Activated T-helper 9 cell treated with anti-CD3 and anti-CD28 coated beads, Interleukin-2, amount 50 U/mL, for 16 hours (primary cell): ENCODE measurements around the gene HS6ST3.
"Not testable (repeated sequence)": the region's sequence is repeated elsewhere in the genome, so short reads cannot be mapped to it uniquely, and the experiment has no call there.

Experiments
- DNase-seq: peaks from one replicate; pipeline ENCODE4 v3.0.0-alpha.2; 2020; ENCODE audit warnings: low read depth

Gene HS6ST3

DNA sequence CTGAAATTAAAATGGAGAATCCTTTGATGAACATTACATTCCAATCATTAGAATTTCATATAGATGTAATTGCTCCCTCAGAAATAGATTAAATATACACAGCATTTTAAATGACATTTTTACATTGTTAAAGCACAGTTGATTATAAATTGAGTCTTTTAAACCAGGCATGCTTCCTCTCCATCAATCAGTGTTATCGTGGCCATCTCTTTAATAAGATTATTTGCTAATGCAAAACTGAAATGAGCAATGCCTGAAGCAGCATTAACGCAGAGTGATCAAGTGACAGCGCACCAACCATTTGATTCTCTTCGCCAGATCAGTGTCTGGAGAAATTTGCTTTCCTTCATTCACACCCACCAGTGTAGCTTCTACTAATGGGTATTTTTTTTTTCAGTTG, 644.6 kb downstream of the HS6ST3 start:
- DNase-seq = no peak

DNA sequence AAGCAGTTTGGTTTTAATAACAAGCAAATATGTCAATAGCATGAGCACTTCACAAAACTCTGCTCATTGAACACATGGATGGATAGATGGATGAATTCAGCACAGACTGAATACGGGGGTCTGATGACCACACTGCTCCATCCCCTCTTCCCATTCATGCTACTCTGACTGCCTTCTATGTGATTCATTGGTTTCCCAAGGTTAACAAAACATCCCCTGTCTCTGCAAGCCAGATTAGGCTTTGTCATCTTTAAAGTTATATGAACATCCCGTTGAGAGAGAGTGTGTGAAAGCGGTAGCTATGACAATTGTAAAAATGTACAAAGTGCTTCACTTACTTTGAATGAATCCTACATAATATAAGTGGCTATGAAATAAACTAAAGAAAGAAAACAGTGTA, 651.9 kb downstream of the HS6ST3 start:
- DNase-seq = no peak

DNA sequence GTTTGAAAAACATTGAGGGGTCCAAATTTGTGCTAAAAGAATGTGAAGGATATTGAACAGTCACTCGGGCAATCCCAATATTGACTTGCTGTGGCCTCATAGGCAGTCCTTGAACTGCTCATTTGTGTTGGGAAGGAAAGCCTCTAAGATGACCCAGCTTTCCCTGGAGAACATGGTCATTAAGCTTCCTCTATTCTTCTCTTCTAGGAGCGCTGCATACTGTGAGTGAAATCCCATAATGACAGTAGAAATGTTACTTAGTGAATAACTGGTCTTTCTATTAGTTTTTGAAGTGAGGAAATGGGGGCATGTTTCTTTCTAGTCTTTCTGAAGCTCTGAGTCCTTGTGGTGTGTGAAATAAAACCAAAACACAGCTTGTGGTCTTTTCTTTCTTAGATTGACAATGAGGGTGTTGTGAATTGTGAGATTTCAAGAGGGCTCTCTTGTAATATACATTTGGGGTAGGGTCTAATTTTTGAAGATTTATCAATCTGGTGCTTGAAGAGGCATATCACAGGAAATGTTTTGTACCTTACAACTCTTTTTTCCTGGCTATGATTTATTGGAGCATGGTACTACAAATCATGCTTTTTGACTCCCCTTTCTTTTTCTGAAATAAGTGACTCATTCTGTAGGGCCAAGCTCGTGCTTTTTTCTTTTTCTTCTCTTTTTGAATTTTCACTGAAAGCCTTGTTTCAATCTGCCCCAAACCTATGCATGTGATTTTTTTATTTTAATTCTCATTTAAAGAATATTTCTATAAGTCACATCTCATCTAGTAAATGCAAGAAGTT, 653.6 kb downstream of the HS6ST3 start:
- no peak for DNase-seq

DNA sequence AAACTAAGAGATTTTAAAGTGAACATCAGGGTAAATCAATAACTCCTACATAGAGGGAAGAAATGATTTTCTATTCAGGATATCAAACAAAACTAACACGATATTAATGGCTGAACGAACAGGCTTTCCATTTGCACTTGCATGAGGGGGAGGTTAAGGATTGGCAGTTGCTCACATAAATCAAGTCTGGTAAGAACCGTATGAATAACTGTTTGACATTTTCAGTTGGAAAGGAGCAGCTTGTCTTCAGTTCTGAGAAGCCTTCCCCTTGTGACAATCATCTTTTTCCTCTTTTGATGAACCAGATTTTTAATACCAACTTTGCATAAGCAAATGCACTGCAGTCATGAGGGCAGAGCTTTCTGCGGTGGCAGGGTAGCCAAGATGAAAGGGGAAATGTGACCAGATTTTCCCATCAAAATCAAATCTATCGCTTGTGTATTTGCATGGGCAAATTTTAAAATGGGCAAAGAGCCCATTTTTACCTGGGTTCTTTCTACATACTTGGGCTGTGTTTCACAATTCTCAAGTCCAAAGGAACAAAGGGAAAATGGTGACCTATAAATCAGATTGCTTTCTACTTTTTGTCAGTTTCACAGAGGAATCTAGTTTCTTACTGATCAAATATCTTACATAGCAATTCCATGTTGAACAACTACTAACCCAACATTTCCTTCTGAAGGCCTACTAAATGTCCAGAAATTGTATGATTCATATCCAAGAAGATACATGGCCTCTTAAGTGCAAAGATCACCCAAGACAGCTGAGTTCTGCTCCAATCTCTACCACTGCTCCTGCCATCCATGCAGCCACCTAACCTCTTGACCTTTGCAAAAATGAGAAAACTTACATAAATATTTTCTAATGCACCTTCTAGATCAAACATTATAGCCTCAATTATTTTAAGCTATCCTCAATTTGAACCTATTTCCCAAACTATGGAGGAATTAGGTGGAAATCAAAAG, 654.7 kb downstream of the HS6ST3 start:
- DNase-seq = no peak

DNA sequence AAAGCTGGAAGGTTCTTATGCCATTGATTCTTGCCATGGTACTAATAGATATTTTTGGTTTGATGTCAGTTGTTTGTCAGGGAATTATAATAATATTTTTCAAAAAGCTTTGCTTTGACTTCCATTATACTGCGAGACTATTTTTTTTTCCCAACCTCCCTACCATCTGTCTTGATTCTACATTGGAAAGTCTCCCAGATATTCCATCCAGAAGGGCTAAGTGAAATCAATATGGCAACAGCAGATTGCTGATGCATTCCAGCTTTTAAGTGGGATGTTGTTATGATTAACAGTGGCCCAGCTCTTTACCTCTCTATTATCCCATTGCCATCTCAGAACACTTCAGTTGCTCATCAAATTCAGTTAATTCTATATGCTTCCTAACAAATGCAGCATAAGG, 657.0 kb downstream of the HS6ST3 start:
- no peak for DNase-seq

DNA sequence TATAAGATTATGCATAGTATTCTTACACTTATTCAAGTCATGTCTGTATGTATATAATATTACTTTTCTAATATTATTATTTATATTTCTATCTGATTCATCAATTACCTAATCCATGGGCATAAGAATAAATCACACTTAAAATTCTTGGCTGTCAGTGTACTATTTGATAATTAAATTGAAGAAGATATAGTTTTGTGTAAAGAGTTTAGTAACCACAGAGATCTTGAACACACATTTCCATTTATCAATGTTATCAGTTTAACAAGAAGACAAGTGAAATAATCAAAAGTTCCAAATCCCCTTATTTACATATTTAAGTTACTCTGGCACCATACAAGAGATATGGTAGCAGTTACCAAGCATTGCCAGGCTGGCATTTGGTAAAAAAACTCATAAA, 659.9 kb downstream of the HS6ST3 start:
- DNase-seq = no peak

DNA sequence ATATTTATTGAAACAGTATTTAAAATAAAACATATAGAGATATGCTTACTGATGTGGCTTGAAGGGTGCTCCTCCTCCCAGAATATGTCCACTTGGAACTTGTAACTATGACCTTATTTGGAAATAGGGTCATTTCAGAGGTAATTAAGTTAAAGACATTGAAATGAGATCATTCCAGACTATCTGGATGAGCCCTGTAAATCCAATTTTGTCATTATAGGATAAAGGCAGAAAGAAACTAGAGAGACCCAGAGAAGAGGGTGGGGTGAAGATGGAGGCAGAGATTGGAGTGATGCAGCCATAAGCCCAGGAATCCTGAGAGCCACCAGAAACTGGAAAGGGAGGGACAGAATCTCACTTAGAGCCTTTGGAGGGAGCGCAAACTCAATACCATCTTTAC, 661.2 kb downstream of the HS6ST3 start:
- no peak for DNase-seq

DNA sequence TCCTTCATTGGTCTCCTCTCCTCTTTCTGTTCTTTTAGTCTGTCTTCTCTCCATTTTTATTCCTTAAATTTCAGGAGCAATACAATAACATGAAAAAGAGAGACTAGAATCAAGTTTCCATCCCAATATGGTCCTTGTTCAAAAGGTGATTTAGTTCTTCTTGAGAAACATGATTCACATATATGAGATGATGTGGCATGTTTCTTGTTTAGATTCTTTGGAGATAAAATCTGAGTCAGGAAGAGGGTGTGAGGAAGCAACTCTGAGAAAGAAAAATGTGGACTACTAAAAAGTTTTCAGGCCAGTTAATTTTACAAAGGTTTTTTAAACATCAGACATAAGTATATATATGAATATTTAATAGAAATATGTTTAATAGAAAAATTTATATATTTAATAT, 673.0 kb downstream of the HS6ST3 start:
- DNase-seq = no peak

DNA sequence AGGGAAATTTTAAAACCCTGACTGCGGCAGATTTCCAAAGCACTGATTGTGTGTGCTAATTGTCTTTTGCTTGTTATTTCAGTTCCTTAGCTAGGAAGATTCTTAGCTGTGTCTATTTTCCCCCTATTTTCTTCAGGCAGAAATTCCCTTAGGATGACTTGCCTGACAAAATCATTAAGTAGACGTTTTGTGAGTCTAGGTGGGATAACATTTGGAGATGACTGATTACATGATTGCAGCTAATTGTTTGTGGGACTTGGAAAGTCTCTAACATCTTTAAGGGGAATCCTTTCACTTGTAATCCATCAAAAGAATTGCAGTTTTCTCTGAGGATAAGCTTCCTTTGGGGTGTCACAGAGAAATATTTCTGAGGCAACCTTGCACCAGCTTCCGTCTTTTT, 676.4 kb downstream of the HS6ST3 start:
- DNase-seq = no peak

DNA sequence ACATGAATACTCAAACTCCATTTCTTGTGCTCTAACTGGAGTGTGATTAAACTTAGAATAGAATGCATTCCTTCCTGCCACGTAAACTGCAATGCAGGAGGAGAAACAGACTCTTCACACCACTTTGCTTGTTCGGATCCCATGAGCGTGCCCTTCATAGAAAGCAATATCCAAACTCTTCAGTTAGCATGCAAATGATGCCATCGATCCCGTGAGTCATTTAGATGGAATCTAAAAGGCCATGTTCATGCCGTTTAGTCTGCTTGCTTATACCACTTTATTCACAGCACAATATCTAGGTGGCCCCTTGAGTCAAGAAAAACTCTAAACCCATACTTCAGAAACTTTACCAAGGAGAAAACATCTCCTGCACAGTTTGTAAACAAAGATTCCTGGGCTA, 678.6 kb downstream of the HS6ST3 start:
- DNase-seq = no peak

DNA sequence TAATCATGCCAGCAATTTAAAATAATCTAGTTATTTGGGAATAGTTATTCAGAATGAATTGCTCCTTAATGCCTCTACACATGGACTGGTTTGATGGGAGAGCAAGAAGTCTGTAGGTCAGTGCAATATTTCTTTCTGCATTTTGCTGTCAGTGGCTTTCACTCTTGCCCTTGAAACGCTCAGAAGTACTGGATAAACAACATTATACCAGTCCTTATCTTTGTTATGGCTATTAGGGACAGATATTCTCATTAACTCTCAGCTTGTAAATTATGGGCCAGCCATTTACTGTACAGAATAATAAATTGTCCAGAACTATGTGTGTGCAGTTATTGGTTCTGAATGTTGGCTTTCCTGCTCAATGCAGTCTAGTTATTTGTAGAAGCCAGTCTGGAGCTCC, 680.0 kb downstream of the HS6ST3 start:
- no peak for DNase-seq

DNA sequence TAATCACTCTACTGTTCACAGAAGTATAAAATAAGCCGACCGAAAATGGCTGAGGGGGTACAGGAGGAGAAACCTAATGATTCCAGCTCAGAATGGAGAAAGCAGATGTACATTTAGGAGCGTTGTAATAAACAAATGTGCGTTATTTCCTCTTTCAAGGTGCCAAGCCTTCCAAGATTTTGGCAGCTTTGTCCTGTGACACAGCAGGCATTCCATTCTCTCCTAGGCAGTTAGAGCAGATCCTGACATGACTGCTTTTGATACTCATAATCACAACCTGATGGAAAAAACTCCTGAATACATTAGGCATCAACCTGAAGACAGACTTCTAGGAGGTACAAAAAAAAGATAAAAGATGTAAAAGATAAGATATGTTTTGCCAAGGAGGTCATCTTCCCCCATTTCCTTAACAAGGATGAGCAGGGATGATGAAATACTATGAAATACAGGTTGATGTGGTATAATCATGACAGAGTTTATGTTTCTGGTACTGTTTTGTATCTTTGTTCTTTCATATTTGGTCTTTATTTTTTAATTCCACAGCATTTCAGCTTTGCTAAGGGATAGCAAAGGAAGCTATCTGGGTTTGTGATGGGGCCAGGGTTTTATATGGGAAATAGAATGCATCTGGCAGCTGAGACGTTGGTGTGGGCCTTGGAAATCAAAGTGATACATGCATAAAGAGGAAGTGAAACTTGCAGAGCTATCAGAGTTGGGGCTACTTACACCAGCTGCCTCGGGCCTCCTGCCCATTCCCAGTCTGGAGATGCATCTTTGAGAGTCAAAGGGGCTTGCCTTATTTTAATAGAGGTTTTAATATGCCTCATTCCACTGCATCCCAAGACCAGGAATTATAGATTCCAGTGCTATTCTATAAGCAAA, 681.8 kb downstream of the HS6ST3 start:
- DNase-seq = no peak

DNA sequence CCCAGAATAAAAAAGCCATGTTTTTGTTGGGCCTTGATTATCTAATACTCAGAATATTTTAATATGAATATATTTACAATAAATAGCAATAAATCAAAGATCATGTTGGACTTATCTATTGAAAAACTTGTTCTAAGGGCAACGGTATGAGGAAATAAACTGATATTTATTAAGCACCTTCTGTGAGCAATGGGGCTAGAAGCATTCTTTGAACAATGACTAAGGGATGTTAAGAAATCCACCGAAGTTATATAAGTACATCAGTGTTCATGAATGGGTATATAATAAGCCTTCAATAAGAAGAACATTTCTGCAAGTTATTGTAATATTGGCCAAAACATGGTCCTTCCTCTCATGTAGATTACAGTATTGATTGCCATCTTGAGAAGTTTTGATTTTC, 682.5 kb downstream of the HS6ST3 start:
- no peak for DNase-seq

DNA sequence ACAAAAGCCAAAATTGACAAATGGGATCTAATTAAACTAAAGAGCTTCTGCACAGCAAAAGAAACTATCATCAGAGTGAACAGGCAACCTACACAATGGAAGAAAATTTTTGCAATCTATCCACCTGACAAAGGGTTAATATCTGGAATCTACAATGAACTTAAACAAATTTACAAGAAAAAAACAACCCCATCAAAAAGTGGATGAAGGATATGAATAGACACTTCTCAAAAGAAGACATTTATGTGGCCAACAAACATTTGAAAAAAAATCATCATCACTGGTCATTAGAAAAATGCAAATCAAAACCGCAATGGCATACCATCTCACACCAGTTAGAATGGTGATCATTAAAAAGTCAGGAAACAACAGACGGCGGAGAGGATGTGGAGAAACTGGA, 688.4 kb downstream of the HS6ST3 start:
- not testable (repeated sequence) for DNase-seq

DNA sequence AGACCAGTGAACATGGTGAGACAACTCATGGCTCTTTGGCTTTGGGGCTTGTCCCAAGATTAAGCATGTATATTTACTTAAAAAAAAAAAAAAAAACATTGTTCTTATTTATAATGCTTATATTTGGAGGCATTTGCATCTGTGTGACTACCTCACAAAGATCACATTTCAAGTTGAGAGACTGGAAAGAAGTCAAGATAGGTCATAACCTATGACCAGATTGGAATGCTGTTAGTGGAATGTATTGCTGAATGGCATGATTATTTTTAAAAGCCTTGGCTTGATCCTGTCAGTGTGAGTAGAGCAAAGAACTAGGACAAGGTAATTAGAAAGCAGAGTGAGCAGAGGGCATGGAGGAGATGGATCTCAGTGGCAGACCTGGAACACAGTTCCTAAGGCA, 689.8 kb downstream of the HS6ST3 start:
- DNase-seq = no peak

DNA sequence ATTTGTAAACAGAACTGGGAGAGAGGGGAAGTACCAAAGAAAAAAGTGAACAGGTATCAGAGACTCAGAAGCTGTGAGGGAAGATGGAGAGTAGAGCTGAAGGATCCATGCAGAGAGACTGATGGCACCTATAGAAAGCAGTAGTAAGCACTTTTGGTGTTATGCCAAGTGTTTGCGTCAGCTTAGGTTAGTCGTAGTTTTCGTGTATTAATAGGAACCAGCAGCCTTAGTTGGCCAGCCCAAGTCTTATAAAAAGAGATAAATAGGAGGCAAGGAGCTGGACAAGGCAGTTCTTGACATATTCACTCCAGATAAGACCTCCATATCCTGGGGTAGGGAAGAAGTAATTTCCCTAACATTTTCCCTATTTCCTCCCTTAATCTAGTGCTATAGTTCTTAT, 690.2 kb downstream of the HS6ST3 start:
- DNase-seq = no peak

DNA sequence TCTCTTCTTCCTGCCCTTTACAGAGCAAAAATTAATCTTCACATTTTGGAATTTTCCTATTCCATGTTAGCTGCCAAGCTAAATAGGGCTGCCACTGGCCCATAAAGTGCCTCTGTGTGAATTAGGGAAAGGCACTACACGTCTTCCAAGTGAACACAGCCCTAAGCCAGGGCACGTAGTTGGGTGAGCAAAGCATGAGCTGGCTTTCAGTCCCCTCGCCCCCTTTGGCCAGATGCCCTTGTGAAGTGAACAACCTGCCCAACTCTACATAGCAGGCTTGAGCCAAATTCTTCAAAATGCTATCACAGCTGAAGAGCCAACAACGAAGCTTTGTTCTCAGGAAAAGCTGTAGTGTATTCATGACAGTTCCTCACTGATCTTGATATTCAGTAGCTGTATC, 691.2 kb downstream of the HS6ST3 start:
- DNase-seq = no peak

DNA sequence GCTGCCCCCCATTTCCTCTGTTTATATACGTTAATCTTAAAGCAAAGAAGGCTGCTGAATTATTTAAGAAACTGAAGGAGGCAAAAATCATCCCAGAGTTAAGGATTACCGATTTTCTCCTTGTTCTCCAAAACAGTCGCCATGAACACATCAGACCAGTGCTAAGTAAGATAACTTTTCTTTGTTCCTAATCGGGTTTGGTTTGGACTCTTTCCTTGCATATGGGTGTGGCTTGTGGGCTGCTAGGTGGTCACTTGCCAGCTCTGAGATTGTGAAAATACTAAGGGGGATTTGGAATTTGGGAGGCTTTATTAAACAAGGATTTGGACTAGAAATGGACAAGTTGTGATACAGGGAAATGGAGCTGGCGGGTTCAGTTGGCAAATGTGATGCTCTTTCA, 692.3 kb downstream of the HS6ST3 start:
- DNase-seq = no peak

DNA sequence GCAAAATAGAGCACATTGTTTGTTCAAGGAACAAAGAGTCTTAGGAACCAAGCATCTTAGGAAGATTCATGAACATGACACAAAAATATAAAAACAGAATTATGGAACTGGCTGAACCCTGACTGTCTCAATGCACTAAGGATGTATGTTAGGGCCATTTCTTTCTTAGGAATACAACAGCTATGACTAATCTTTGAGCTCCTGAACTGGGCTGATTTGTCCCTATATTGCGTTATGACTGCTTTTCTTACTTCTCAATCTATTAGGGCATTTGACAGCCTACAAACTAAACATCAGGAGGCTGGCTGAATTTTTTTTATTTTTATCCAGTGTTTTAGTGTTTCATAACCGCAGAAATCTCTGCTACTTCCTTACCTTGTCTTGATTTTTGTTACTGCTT, 693.1 kb downstream of the HS6ST3 start:
- no peak for DNase-seq

DNA sequence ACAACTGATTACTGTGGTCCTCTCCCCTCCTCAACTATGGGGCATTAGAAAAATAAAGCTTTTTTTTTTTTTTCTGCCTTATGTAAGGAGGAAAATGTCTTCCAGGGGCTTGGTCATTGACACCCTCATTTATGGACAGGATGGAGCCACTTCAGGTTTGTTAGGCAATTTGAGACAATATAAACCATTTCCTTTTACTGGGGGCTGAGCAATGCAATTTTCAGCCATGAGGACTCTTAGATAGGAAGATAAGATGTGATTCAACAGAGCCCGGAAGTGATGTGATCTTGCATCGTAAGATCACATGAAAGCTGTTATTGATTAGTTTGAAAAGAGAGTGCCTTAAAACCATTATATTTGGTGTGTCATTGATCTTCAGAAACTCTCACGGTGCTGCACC, 693.6 kb downstream of the HS6ST3 start:
- no peak for DNase-seq

DNA sequence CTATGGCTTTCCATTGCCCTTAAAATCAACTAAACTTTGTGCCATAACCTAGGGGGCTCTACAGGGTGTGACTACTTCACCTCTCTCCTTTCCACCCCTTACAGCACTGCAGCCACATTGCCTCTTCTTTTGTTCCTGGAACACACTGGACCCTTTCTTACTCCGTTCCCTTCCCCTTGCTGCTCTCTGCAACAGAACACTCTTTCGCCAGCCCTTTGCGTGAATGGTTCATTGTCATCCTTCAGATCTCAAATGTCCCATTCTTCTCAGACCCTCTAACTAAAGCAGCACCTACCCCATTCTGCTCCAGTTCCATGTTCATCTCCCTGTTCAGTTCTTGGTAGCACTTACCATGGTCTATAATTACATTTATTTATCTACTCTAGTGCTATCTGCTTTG, 696.1 kb downstream of the HS6ST3 start:
- no peak for DNase-seq

DNA sequence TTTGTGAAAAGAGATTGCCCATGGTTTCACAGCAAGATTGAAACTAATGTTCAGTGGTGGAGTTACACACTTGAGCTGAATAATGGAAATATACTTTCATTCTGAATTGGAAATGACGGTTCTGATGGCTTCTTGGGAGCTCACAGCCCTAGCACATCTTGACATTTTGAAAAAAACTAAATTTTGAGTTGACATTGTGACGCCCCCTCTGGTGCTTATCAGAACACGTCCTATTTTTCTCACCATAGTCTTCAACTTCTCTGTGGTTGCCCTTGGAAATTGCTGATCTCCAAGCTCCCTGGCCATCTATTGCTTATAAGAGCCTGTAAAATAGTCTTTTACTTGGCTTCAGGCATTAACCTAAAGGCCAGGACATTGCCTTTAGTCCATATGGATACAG, 702.3 kb downstream of the HS6ST3 start:
- no peak for DNase-seq
